OCI-LY7 (cell line): ENCODE data around the gene CYFIP2.

Source experiments
- CTCF ChIP-seq: fragments of 200-600 bp; sonication (generic); conservative IDR thresholded peaks from 2 replicates; pipeline ENCODE4 v1.5.1; 2014; ENCODE audit warnings: mild to moderate bottlenecking, antibody characterized with exemption, low read length, moderate library complexity, mixed read lengths
- EZH2phosphoT487 ChIP-seq: fragments of 200-600 bp; sonication (generic); IDR thresholded peaks from 2 replicates; pipeline ENCODE4 v1.6.1; 2018; ENCODE audit warnings: low read depth, borderline replicate concordance, mild to moderate bottlenecking, mixed run types, antibody characterized with exemption, low read length, moderate library complexity, mixed read lengths

- TF ChIP-seq CTCF (peak; percentile 88), EZH2phosphoT487 (no peak)
Observed at GRCh38 chr5:157328277-157328912, 62.5 kb downstream of the CYFIP2 start.
